HG03469 (cell line): ENCODE data around the gene HADHB.
"Not testable (repeated sequence)": the region's sequence is repeated elsewhere in the genome, so short reads cannot be mapped to it uniquely, and the experiment has no call there.

Experiments used
- ATAC-seq: cut with Tn5 transposase; IDR thresholded peaks from one replicate; pipeline ENCODE4 v1.9.1; 2021; ENCODE audit warnings: mild to moderate bottlenecking, moderate library complexity, moderate number of reproducible peaks; ENCODE audit not compliant: unreplicated experiment

Gene HADHB

GRCh38 chr2:26243470-26244308 lies 1.1 kb upstream of the HADHB start:
- ATAC-seq = no peak

GRCh38 chr2:26245231-26245732 lies 543 bp downstream of the HADHB start:
- no peak for ATAC-seq

GRCh38 chr2:26245810-26246209 lies 1.1 kb downstream of the HADHB start:
- ATAC-seq = no peak

- ATAC-seq = no peak
Observed at GRCh38 chr2:26246818-26247217, 2.1 kb downstream of the HADHB start.

- ATAC-seq = no peak
Observed at GRCh38 chr2:26249625-26250024, 4.9 kb downstream of the HADHB start.

GRCh38 chr2:26251893-26252292 lies 7.2 kb downstream of the HADHB start:
- ATAC-seq = no peak

- no peak for ATAC-seq
Observed at GRCh38 chr2:26255759-26256384, 11.1 kb downstream of the HADHB start.

GRCh38 chr2:26258836-26259235 lies 14.1 kb downstream of the HADHB start:
- not testable (repeated sequence) for ATAC-seq

- no peak for ATAC-seq
Observed at GRCh38 chr2:26268213-26268612, 23.5 kb downstream of the HADHB start.

- not testable (repeated sequence) for ATAC-seq
Observed at GRCh38 chr2:26268670-26269385, 24.1 kb downstream of the HADHB start.

- ATAC-seq = no peak
Observed at GRCh38 chr2:26269571-26270158, 24.9 kb downstream of the HADHB start.

- no peak for ATAC-seq
Observed at GRCh38 chr2:26270373-26270772, 25.6 kb downstream of the HADHB start.

GRCh38 chr2:26273501-26273900 lies 28.8 kb downstream of the HADHB start:
- ATAC-seq = no peak

- ATAC-seq = no peak
Observed at GRCh38 chr2:26274058-26274613, 29.4 kb downstream of the HADHB start.

GRCh38 chr2:26276484-26277227 lies 31.9 kb downstream of the HADHB start:
- ATAC-seq = no peak

GRCh38 chr2:26279886-26280285 lies 35.1 kb downstream of the HADHB start:
- no peak for ATAC-seq

GRCh38 chr2:26281226-26281625 lies 36.5 kb downstream of the HADHB start:
- no peak for ATAC-seq

- ATAC-seq = no peak
Observed at GRCh38 chr2:26283606-26284005, 38.9 kb downstream of the HADHB start.

- no peak for ATAC-seq
Observed at GRCh38 chr2:26284132-26284531, 39.4 kb downstream of the HADHB start.

- no peak for ATAC-seq
Observed at GRCh38 chr2:26285931-26286330, 41.2 kb downstream of the HADHB start.
